CD14-positive monocyte (primary cell): Measurements from ENCODE around the gene MLN. TPM values are rescaled to one million over a fixed set of nuclear protein-coding genes. Genes with fewer than 3 reads are reported as not detected.

Source experiments
- DNase-seq, 3 donors: peaks; one replicate each; pipeline ENCODE4 v3.0.0-alpha.2; 2011 to 2022
- H2AFZ ChIP-seq: 2 replicates; pipeline ENCODE4 v1.6.0; 2012; ENCODE audit warnings: mild to moderate bottlenecking, low read depth, low read length, inconsistent platforms; ENCODE audit not compliant: insufficient read depth, poor library complexity, severe bottlenecking
- H3K27ac ChIP-seq, 2 donors: 1 replicate in 1 of 2; 2 replicates in 1 of 2; pipeline ENCODE4 v1.5.1; 2012 to 2013; ENCODE audit warnings: low read length in 2 of 2, control low read depth in 1 of 2, inconsistent platforms in 1 of 2, low read depth in 1 of 2, mild to moderate bottlenecking in 1 of 2
- H3K27me3 ChIP-seq, 2 donors: one replicate each; pipeline versions ENCODE4 v1.6.0 to v1.6.1; 2011 to 2013; ENCODE audit warnings: low read length in 2 of 2; ENCODE audit not compliant: control insufficient read depth in 2 of 2, insufficient read depth in 2 of 2
- H3K36me3 ChIP-seq, 2 donors: replicated peaks in 1 of 2; 1 replicate in 1 of 2; 2 replicates in 1 of 2; pipeline versions ENCODE4 v1.5.1 to v1.6.1; 2012 to 2013; ENCODE audit warnings: low read length in 2 of 2, control low read depth in 1 of 2, inconsistent platforms in 1 of 2, mild to moderate bottlenecking in 1 of 2; ENCODE audit not compliant: insufficient read depth in 2 of 2, control insufficient read depth in 1 of 2
- H3K4me1 ChIP-seq, 2 donors: 1 replicate in 1 of 2; 2 replicates in 1 of 2; pipeline versions ENCODE4 v1.5.1 to v1.6.1; 2012 to 2013; ENCODE audit warnings: low read length in 2 of 2, control low read depth in 1 of 2, inconsistent platforms in 1 of 2, mild to moderate bottlenecking in 1 of 2, moderate library complexity in 1 of 2; ENCODE audit not compliant: insufficient read depth in 2 of 2, control insufficient read depth in 1 of 2
- H3K4me2 ChIP-seq: replicated peaks from 2 replicates; pipeline ENCODE3; 2012; ENCODE audit warnings: low read length, moderate library complexity, mild to moderate bottlenecking; ENCODE audit not compliant: poor library complexity, severe bottlenecking; ENCODE audit errors: extremely low read depth
- H3K4me3 ChIP-seq, 3 experiments: fragments of 200-600 bp in 1 of 3; sonication (generic) in 1 of 3; replicated peaks in 1 of 3; 1 replicate in 2 of 3; 2 replicates in 1 of 3; pipeline ENCODE4 v1.5.1; 2011 to 2013; ENCODE audit warnings: low read length in 3 of 3, mild to moderate bottlenecking in 3 of 3, control low read depth in 2 of 3, low read depth in 2 of 3, inconsistent platforms in 1 of 3, moderate library complexity in 1 of 3
- H3K79me2 ChIP-seq: 2 replicates; pipeline ENCODE4 v1.6.0; 2012; ENCODE audit warnings: mild to moderate bottlenecking, control low read depth, inconsistent platforms, low read length, moderate library complexity; ENCODE audit not compliant: insufficient read depth
- H3K9ac ChIP-seq: 2 replicates; pipeline ENCODE4 v1.6.0; 2017; ENCODE audit warnings: low read length, mild to moderate bottlenecking; ENCODE audit not compliant: insufficient read depth, poor library complexity, severe bottlenecking
- H3K9me3 ChIP-seq, 2 donors: replicated peaks in 1 of 2; 1 replicate in 1 of 2; 2 replicates in 1 of 2; pipeline versions ENCODE4 v1.5.1 to v1.6.1; 2012 to 2013; ENCODE audit warnings: low read length in 2 of 2, control low read depth in 1 of 2; ENCODE audit not compliant: control insufficient read depth in 1 of 2, insufficient read depth in 1 of 2
- H4K20me1 ChIP-seq: 2 replicates; pipeline ENCODE4 v1.6.0; 2012; ENCODE audit warnings: mild to moderate bottlenecking, low read length, control low read depth, moderate library complexity; ENCODE audit not compliant: insufficient read depth
- H3K27ac Mint-ChIP-seq, 7 donors: one replicate each; pipeline ENCODE4 v1.8.0; 2020; ENCODE audit warnings: mild to moderate bottlenecking in 7 of 7, mixed read lengths in 7 of 7, moderate library complexity in 6 of 7, inconsistent platforms in 2 of 7
- H3K27me3 Mint-ChIP-seq, 3 donors: one replicate each; pipeline ENCODE4 v1.8.0; 2021 to 2022; ENCODE audit warnings: low read depth in 3 of 3, mild to moderate bottlenecking in 3 of 3, mixed read lengths in 3 of 3, moderate library complexity in 3 of 3, inconsistent platforms in 1 of 3
- H3K36me3 Mint-ChIP-seq, 2 donors: one replicate each; pipeline ENCODE4 v1.8.0; 2020; ENCODE audit warnings: mixed read lengths in 2 of 2, inconsistent platforms in 1 of 2, mild to moderate bottlenecking in 1 of 2
- H3K4me1 Mint-ChIP-seq: one replicate; pipeline ENCODE4 v1.8.0; 2020; ENCODE audit warnings: mild to moderate bottlenecking, mixed read lengths
- H3K4me3 Mint-ChIP-seq, 2 donors: one replicate each; pipeline ENCODE4 v1.8.0; 2020; ENCODE audit warnings: mild to moderate bottlenecking in 2 of 2, mixed read lengths in 2 of 2, moderate library complexity in 1 of 2
- H3K9me3 Mint-ChIP-seq, 7 donors: one replicate each; pipeline ENCODE4 v1.8.0; 2020 to 2022; ENCODE audit warnings: mixed read lengths in 7 of 7, mild to moderate bottlenecking in 6 of 7, moderate library complexity in 6 of 7, inconsistent platforms in 2 of 7
- WGBS: methylation state at CpG from one replicate; pipeline ENCODE4 v1.1.5; 2013; ENCODE audit warnings: missing lambda C conversion rate; ENCODE audit not compliant: insufficient coverage; 5-methylcytosine and 5-hydroxymethylcytosine counted together
- intact Hi-C, 2 donors: fragments of 100-400 bp; cut with micrococcal nuclease; formaldehyde crosslinking; loops; one replicate each; pipeline versions ENCODE4 v1.15.0 to v1.15.1; 2023
- polyA plus RNA-seq, 3 donors: library from polyadenylated mRNA; depleted of rRNA in 1 of 3; unstranded in 2 of 3; stranded (reverse) in 1 of 3; fragments of 300-500 nt in 2 of 3; fragments of >200 nt in 1 of 3; fragmentation: Illumina TruSeq in 2 of 3; gene quantifications; 1 replicate in 2 of 3; 2 replicates in 1 of 3; pipeline ENCODE4 v1.2.3, GENCODE V29; 2012 to 2021
- TF ChIP-seq, protein P1 (sequence below): fragments of 200-600 bp; IDR thresholded peaks from one replicate; pipeline ENCODE4 v1.8.0; 2022; ENCODE audit warnings: antibody characterized with exemption, mild to moderate bottlenecking

The MLN gene
- polyA plus RNA-seq, 3 donors = not detected

DNA sequence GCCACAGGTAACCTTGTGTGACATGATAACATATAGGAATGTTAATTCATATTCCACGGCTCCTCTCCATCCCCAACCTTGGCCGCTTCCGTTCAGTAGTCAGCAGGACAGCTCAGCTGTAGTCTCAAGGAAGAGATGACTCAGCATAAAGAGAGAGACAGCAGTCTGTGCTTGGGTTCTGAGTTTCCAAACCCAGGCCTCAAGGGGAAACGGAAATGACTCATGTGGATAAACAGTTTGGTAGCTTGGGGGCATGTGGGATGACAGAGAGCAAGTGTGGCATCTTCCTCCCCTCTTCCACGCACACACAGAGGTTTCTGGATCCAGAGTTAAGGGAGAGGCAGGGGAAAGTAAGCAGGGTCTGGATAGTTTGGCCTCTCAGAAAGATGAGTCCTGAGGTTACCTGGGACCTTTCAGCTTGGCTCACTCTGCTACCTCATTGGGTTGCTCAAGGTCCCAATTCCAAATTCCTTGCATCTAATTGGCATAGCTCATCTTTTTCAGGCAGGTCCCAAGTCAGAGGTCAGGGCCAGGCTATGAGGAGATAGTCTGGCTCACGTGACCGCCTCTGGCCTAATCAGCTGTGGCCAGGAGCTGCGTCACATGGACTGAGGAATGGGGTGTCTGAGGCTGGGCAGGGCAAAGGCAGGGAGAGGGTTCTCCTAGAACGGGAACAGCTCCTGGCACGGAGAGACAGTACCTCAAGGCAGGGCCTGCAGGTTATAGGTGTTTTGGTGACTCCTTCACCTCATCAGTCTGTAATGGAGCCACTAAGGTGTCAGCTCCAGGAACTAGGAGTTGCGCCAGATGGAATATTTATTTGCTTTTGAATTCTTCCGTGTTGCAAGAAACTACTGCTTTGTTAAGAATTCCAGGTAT lies 36.5 kb upstream of the MLN start:
- Histone ChIP-seq H4K20me1 (no peaks in the 10 kb centered on the region), H3K9me3 (peaks cover 0 to 5% of the 10 kb centered on the region in 2 donors), H3K4me3 (peak overlapping the region in 1 of 3 experiments; percentile 22), H3K4me2 (peak overlapping the region; percentile 42), H2AFZ (no peak overlapping the region), H3K79me2 (no peaks in the 10 kb centered on the region), H3K36me3 (no peaks in the 10 kb centered on the region), H3K27ac (peak overlapping the region in 1 of 2 donors; percentile 59), H3K4me1 (peaks cover 15 to 25% of the 10 kb centered on the region in 2 donors), H3K27me3 (no peaks in the 10 kb centered on the region), H3K9ac (no peak overlapping the region)
- Mint-ChIP-seq H3K27ac (peak overlapping the region; percentile 49 to 87 (median 82)), H3K36me3 (no peaks in the 10 kb centered on the region), H3K27me3 (peaks cover 4 to 12% (median 8%) of the 10 kb centered on the region in 3 donors), H3K4me1 (peaks cover 25% of the 10 kb centered on the region), H3K4me3 (peak overlapping the region in 1 of 2 donors; percentile 77), H3K9me3 (peaks cover 0 to 8% (median 4%) of the 10 kb centered on the region in 7 donors)
- DNase-seq = peak; percentile 79 to 93 (median 88)
- 65% methylated on average over 7 of the region's 12 CpGs for WGBS
- intact Hi-C loops = no loop called here
- TF ChIP-seq, protein P1, sequence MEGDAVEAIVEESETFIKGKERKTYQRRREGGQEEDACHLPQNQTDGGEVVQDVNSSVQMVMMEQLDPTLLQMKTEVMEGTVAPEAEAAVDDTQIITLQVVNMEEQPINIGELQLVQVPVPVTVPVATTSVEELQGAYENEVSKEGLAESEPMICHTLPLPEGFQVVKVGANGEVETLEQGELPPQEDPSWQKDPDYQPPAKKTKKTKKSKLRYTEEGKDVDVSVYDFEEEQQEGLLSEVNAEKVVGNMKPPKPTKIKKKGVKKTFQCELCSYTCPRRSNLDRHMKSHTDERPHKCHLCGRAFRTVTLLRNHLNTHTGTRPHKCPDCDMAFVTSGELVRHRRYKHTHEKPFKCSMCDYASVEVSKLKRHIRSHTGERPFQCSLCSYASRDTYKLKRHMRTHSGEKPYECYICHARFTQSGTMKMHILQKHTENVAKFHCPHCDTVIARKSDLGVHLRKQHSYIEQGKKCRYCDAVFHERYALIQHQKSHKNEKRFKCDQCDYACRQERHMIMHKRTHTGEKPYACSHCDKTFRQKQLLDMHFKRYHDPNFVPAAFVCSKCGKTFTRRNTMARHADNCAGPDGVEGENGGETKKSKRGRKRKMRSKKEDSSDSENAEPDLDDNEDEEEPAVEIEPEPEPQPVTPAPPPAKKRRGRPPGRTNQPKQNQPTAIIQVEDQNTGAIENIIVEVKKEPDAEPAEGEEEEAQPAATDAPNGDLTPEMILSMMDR = no peak

DNA sequence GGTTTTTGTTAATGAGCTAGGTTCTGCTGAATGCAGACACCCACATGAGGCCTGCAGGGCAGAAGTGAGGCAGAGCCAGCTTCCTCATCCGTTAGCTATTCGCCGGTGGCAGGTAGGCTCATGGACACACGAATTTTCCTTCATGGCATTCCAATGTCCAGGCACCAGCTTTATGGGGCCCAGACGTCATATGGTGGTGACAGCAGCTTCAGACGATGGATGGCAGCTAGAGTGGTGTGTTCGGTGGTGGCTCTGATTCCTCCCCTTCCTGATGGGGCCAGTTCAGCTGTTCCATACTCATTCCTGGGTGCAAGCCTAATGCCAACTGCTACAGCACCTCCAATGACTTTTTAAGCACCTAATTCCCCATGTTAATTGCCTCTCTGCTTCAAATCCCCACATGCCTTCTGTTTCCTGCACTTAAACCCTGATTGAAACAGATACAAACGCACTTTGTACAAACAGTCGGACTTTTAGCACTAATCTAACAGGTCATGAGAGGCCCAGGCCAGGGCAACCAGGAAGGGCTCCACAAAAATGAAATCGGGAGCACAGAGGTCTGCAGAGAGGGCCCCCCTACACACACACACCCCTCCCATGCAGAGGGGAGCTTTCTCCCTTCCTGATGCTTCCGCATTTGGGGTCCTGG lies 35.7 kb upstream of the MLN start:
- Mint-ChIP-seq H3K27me3 (peaks cover 3 to 14% (median 9%) of the 10 kb centered on the region in 3 donors), H3K27ac (peak overlapping the region in 6 of 7 donors; percentile 49 to 87 (median 74)), H3K4me3 (peak overlapping the region in 1 of 2 donors; percentile 77), H3K9me3 (peaks cover 0 to 8% (median 4%) of the 10 kb centered on the region in 7 donors), H3K4me1 (peaks cover 25% of the 10 kb centered on the region), H3K36me3 (no peaks in the 10 kb centered on the region)
- Histone ChIP-seq H3K9me3 (peaks cover 0 to 5% of the 10 kb centered on the region in 2 donors), H3K9ac (no peak overlapping the region), H3K4me1 (peaks cover 15 to 25% of the 10 kb centered on the region in 2 donors), H3K79me2 (no peaks in the 10 kb centered on the region), H3K36me3 (no peaks in the 10 kb centered on the region), H3K27me3 (no peaks in the 10 kb centered on the region), H3K4me2 (peak overlapping the region; percentile 42), H4K20me1 (no peaks in the 10 kb centered on the region), H2AFZ (no peak overlapping the region), H3K4me3 (peak overlapping the region in 1 of 3 experiments; percentile 22), H3K27ac (peak overlapping the region in 1 of 2 donors; percentile 59)
- intact Hi-C loops = no loop called here
- no peak for DNase-seq
- TF ChIP-seq, protein P1 = no peak
- WGBS = 4% methylated on average over 3 of the region's 11 CpGs
